Activated T-cell treated with anti-CD3 and anti-CD28 coated beads, Interleukin-2, amount 50 U/mL, for 24 hours (primary cell): ENCODE data around the gene TTLL1.
"Not testable (repeated sequence)": the region's sequence is repeated elsewhere in the genome, so short reads cannot be mapped to it uniquely, and the experiment has no call there.

Experiments used
- DNase-seq: peaks from one replicate; pipeline ENCODE4 v3.0.0-alpha.2; 2020
- H3K27ac Mint-ChIP-seq: 2 replicates; pipeline ENCODE4 v1.8.0; 2020; ENCODE audit warnings: mild to moderate bottlenecking, mixed read lengths
- H3K27me3 Mint-ChIP-seq: 2 replicates; pipeline ENCODE4 v1.8.0; 2020; ENCODE audit warnings: mixed read lengths
- H3K36me3 Mint-ChIP-seq: 2 replicates; pipeline ENCODE4 v1.8.0; 2020; ENCODE audit warnings: low read depth, mixed read lengths
- H3K4me1 Mint-ChIP-seq: 2 replicates; pipeline ENCODE4 v1.8.0; 2020; ENCODE audit warnings: low read depth, mixed read lengths
- H3K4me3 Mint-ChIP-seq: 2 replicates; pipeline ENCODE4 v1.8.0; 2020; ENCODE audit warnings: mild to moderate bottlenecking, moderate library complexity, mixed read lengths
- H3K9me3 Mint-ChIP-seq: 2 replicates; pipeline ENCODE4 v1.8.0; 2020; ENCODE audit warnings: mixed read lengths

TTLL1 gene

GRCh38 chr22:43016150-43016549 lies 73.0 kb downstream of the TTLL1 start:
- peaks cover 25% of the 10 kb centered on the region for H3K4me1 Mint-ChIP-seq
- not testable (repeated sequence) for H3K36me3 Mint-ChIP-seq, H3K9me3 Mint-ChIP-seq, H3K27ac Mint-ChIP-seq, DNase-seq, H3K4me3 Mint-ChIP-seq, H3K27me3 Mint-ChIP-seq

- Mint-ChIP-seq H3K36me3 (peaks cover 2% of the 10 kb centered on the region), H3K27ac (peak overlapping the region; percentile 94), H3K4me3 (peak overlapping the region; percentile 91)
These were observed 73.5 kb downstream of the TTLL1 start for GRCh38 chr22:43015677-43016042.

DNA sequence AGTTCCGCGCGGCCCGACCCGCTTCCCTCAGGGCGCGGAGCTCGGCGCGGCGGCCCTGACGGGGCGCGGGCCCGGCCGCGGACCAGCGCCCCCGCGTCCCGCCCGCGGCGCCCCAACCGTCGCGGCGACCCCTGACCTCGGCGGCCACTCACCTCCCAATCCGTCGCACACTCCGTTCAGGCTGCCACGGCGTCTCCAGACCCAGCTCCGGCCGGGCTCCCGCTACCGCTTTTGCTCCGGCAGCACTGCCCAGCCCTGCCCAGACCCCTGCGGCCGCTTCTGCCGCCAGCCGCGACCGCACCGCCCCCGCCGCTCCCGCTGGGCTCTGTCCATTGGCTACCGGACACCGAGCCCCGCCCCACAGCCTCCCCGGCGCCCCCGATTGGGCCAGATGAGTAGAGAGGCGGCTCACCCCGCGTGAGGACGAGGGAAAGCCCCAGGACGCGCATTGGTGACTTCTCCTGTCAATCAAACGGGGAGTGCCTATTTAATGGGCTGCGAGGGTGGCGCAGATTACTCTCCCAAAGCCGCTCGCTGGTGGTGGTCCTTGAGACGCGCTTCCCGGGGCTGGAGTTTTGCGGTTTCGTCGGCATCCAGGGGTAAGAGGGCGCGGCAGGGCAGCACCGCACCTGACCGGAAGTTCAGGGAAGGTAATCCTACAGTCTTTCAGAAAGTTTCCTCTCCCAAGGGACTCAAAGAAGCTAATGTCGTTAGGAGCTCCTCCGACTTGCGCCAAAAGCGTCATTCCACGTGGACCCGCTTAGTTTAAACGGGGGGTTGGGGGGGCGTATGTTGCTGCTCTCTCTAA lies 74.1 kb downstream of the TTLL1 start, which contains the start of gene PACSIN2:
PACSIN2 (minus strand) TSS at position 281 of the 808 bp plus-strand sequence. CDS start 103,069 bp downstream, outside the sequence.
- peak; percentile 99 for DNase-seq
- Mint-ChIP-seq H3K36me3 (peaks cover 2% of the 10 kb centered on the region), H3K27ac (peak within 1 kb of the TSS; percentile 94)

More at GRCh38 chr22:43015677-43016042, 73.5 kb downstream of the TTLL1 start:
- no peaks in the 10 kb centered on the region for H3K9me3 Mint-ChIP-seq
- no peak for DNase-seq
- peaks cover 27% of the 10 kb centered on the region for H3K4me1 Mint-ChIP-seq
- H3K27me3 Mint-ChIP-seq: no peaks in the 10 kb centered on the region

GRCh38 chr22:43014316-43014868 lies 74.8 kb downstream of the TTLL1 start:
- DNase-seq: peak; percentile 55
- Mint-ChIP-seq H3K36me3 (peaks cover 2% of the 10 kb centered on the region), H3K27ac (peak overlapping the region; percentile 86), H3K4me3 (peak overlapping the region; percentile 91), H3K27me3 (no peaks in the 10 kb centered on the region), H3K9me3 (no peaks in the 10 kb centered on the region), H3K4me1 (peaks cover 29% of the 10 kb centered on the region)

More for the DNA sequence above, 74.1 kb downstream of the TTLL1 start, which contains the start of gene PACSIN2:
- Mint-ChIP-seq H3K4me3 (peak within 1 kb of the TSS; percentile 91), H3K9me3 (no peaks in the 10 kb centered on the region), H3K27me3 (no peaks in the 10 kb centered on the region), H3K4me1 (peaks cover 27% of the 10 kb centered on the region)

GRCh38 chr22:43013355-43014315 lies 75.6 kb downstream of the TTLL1 start:
- H3K36me3 Mint-ChIP-seq: peaks cover 2% of the 10 kb centered on the region
- H3K4me3 Mint-ChIP-seq: peak overlapping the region; percentile 91
- DNase-seq: peak; percentile 37
- no peaks in the 10 kb centered on the region for H3K9me3 Mint-ChIP-seq
- H3K27me3 Mint-ChIP-seq: no peaks in the 10 kb centered on the region
- peaks cover 37% of the 10 kb centered on the region for H3K4me1 Mint-ChIP-seq
- peak overlapping the region; percentile 86 for H3K27ac Mint-ChIP-seq

DNA sequence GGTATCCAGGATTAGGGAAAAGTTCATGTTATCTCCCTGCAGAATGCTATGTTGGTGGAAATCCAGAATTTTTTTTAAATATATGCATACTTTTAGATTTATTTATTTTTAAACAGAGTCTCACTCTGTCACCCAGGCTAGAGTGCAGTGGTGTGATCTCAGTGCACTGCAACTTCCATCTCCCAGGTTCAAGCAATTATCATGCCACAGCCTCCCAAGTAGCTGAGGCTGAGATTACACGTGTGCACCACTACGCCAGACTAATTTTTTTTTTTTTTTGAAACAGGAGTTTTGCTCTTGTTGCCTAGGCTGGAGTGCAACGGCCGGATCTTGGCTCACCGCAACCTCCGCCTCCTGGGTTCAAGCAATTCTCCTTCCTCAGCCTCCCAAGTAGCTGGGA lies 76.8 kb downstream of the TTLL1 start:
- DNase-seq: no peak
- Mint-ChIP-seq H3K27ac (no peak overlapping the region), H3K36me3 (peaks cover 2% of the 10 kb centered on the region), H3K4me3 (no peak overlapping the region), H3K27me3 (no peaks in the 10 kb centered on the region), H3K9me3 (no peaks in the 10 kb centered on the region), H3K4me1 (peaks cover 45% of the 10 kb centered on the region)

DNA sequence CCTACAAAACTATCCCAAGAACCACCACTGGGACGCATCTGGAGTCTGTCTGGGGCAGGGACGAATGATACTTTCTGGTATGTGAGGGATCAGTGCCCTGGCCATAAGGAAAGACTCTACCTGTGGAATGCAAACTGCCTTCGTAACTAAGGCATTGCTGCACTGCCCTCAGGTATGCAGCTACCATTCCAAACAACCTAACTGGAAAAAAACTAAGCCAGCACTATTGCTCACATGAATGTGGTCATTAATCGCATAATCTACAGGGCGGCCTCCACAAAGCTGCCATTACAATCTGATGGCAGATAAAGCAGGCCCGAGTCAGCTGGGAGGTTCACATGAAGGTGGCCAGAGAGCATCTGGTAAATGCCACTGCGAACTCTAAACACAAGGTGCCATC lies 78.1 kb downstream of the TTLL1 start:
- Mint-ChIP-seq H3K9me3 (no peaks in the 10 kb centered on the region), H3K4me3 (no peak overlapping the region), H3K27me3 (no peaks in the 10 kb centered on the region), H3K27ac (no peak overlapping the region), H3K36me3 (peaks cover 2% of the 10 kb centered on the region), H3K4me1 (peaks cover 56% of the 10 kb centered on the region)
- no peak for DNase-seq

- no peak overlapping the region for H3K4me3 Mint-ChIP-seq
- H3K27me3 Mint-ChIP-seq: no peaks in the 10 kb centered on the region
- H3K27ac Mint-ChIP-seq: no peak overlapping the region
- DNase-seq: no peak
- H3K9me3 Mint-ChIP-seq: no peaks in the 10 kb centered on the region
- H3K36me3 Mint-ChIP-seq: no peaks in the 10 kb centered on the region
- peaks cover 63% of the 10 kb centered on the region for H3K4me1 Mint-ChIP-seq
These were observed 79.7 kb downstream of the TTLL1 start for GRCh38 chr22:43009444-43009843.

- Mint-ChIP-seq H3K9me3 (no peaks in the 10 kb centered on the region), H3K4me1 (peaks cover 67% of the 10 kb centered on the region), H3K27ac (no peak overlapping the region), H3K4me3 (no peak overlapping the region), H3K36me3 (no peaks in the 10 kb centered on the region), H3K27me3 (no peaks in the 10 kb centered on the region)
- no peak for DNase-seq
These were observed 80.3 kb downstream of the TTLL1 start for GRCh38 chr22:43008921-43009320.

- no peak overlapping the region for H3K4me3 Mint-ChIP-seq
- H3K27me3 Mint-ChIP-seq: no peaks in the 10 kb centered on the region
- H3K27ac Mint-ChIP-seq: no peak overlapping the region
- peaks cover 2% of the 10 kb centered on the region for H3K36me3 Mint-ChIP-seq
- H3K4me1 Mint-ChIP-seq: peaks cover 67% of the 10 kb centered on the region
- no peaks in the 10 kb centered on the region for H3K9me3 Mint-ChIP-seq
- DNase-seq: no peak
These were observed 80.7 kb downstream of the TTLL1 start for GRCh38 chr22:43008509-43008908.

- H3K9me3 Mint-ChIP-seq: no peaks in the 10 kb centered on the region
- no peak for DNase-seq
- no peak overlapping the region for H3K27ac Mint-ChIP-seq
- H3K4me1 Mint-ChIP-seq: peaks cover 67% of the 10 kb centered on the region
- no peaks in the 10 kb centered on the region for H3K27me3 Mint-ChIP-seq
- H3K4me3 Mint-ChIP-seq: no peak overlapping the region
- H3K36me3 Mint-ChIP-seq: peaks cover 2% of the 10 kb centered on the region
These were observed 81.6 kb downstream of the TTLL1 start for GRCh38 chr22:43007519-43008102.

DNA sequence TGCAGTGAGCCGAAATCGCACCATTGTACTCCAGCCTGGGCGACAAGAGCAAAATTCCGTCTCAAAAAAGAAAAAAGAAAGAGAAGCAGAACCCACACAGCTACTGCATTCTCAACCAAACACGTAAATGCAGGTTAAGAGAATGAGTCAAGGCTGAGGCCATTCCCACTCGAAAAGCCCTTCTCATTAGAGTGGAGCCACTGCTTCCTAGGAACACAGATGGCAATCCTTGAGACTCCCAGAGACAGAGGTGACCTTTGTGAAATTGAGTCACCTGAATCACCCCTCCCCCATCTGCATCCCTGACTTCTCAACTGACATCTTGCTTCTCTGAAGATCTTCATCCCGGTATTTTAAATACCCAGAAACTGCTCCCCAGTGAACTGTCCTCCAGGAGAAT lies 82.4 kb downstream of the TTLL1 start:
- H3K4me3 Mint-ChIP-seq: no peak overlapping the region
- no peaks in the 10 kb centered on the region for H3K9me3 Mint-ChIP-seq
- no peak overlapping the region for H3K27ac Mint-ChIP-seq
- DNase-seq: no peak
- H3K27me3 Mint-ChIP-seq: no peaks in the 10 kb centered on the region
- peaks cover 2% of the 10 kb centered on the region for H3K36me3 Mint-ChIP-seq
- peaks cover 74% of the 10 kb centered on the region for H3K4me1 Mint-ChIP-seq

DNA sequence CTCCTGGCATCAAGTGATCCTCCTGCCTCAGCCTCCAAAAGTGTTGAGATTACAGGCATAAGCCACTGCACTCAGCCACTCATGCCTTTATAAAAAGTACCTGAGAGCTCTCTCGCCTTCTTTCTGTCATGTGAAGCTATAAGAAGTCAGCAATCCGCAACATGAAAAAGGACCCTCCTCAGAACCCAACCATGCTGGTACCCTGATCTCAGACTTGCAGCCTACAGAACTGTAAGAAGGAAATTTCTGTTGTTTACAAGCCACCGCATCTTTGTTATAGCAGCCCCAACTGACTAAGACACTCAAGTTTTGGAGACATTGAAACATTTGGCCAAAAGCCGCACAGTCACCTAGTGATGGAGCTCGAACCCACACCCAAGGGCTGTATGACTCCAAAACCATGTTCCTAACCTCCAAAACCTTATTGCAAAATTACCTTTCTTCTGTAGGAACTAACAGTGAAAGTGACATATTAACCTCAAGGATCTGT lies 83.1 kb downstream of the TTLL1 start:
- Mint-ChIP-seq H3K4me3 (no peak overlapping the region), H3K4me1 (peaks cover 76% of the 10 kb centered on the region), H3K36me3 (peaks cover 2% of the 10 kb centered on the region), H3K9me3 (no peaks in the 10 kb centered on the region), H3K27ac (peak overlapping the region; percentile 55), H3K27me3 (no peaks in the 10 kb centered on the region)
- DNase-seq: no peak

DNA sequence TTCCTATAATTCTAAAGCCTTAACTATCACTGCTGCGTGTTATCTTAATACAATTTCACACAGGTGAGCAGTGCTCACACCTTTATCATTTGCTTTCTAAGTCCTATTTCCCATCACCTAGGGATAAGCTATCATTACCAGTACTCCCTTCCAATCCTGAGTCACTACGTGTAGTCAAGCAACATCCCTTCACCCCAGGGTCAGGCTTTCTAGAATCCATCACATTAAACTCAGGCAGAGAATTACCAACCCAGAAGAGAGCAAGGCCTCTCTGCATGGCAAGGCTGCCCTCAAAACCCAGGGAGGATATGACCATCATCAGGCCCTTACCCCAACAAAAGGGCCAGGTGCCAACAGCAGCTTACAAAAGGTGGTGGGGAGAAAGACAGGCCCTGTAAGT lies 84.1 kb downstream of the TTLL1 start:
- Mint-ChIP-seq H3K4me3 (no peak overlapping the region), H3K27ac (no peak overlapping the region)

More for the DNA sequence above, 84.1 kb downstream of the TTLL1 start:
- no peaks in the 10 kb centered on the region for H3K27me3 Mint-ChIP-seq
- H3K4me1 Mint-ChIP-seq: peaks cover 85% of the 10 kb centered on the region
- no peak for DNase-seq
- H3K9me3 Mint-ChIP-seq: no peaks in the 10 kb centered on the region
- H3K36me3 Mint-ChIP-seq: peaks cover 2% of the 10 kb centered on the region
